ENCODE data around the gene ZNF335. TPM values are rescaled to one million over a fixed set of nuclear protein-coding genes. Genes with fewer than 3 reads are reported as not detected.

Gene ZNF335
- total RNA-seq, 4 donors from 2014 or later, result 10.5 to 22.5 (median 19.8) TPM

- TF ChIP-seq CTCF (IDR thresholded peaks at IDR 0.05), result no peak
- TF ChIP-seq POLR2A (IDR thresholded peaks at IDR 0.05), result no peak
- Histone ChIP-seq H3K27ac (no peak overlapping the region), H3K4me1 (peaks cover 0 to 6% (median 0%) of the 10 kb centered on the region in 3 donors), H3K36me3 (no peaks in the 10 kb centered on the region), H3K9me3 (no peaks in the 10 kb centered on the region), H3K27me3 (peaks cover 0 to 44% (median 0%) of the 10 kb centered on the region in 4 donors), H3K4me3 (no peak overlapping the region)
- DNase-seq, result no peak
- 62% methylated on average over 6 to 7 of the region's 7 CpGs for WGBS, 2 donors
- intact Hi-C loops (cut with DNase I), result no loop called here
Observed at GRCh38 chr20:45985573-45985972, 13.6 kb upstream of the ZNF335 start.

- intact Hi-C loops (cut with DNase I), result no loop called here
- H3K4me1 ChIP-seq, result peaks cover 0 to 6% (median 0%) of the 10 kb centered on the region in 3 donors
- H3K27me3 ChIP-seq, result peaks cover 0 to 39% (median 0%) of the 10 kb centered on the region in 4 donors
- H3K4me3 ChIP-seq, result no peak overlapping the region
- H3K9me3 ChIP-seq, result no peaks in the 10 kb centered on the region
- WGBS, 2 donors, result 50 to 55% methylated on average over 7 of the region's 7 CpGs
- TF ChIP-seq POLR2A (IDR thresholded peaks at IDR 0.05) (no peak), CTCF (IDR thresholded peaks at IDR 0.05) (no peak)
- H3K27ac ChIP-seq, result no peak overlapping the region
- DNase-seq, result no peak
- no peaks in the 10 kb centered on the region for H3K36me3 ChIP-seq
Observed at GRCh38 chr20:45983279-45983743, 11.3 kb upstream of the ZNF335 start.

GRCh38 chr20:45981261-45981660 lies 9.3 kb upstream of the ZNF335 start:
- no peak for DNase-seq
- H3K4me3 ChIP-seq, result no peak overlapping the region
- TF ChIP-seq CTCF (IDR thresholded peaks at IDR 0.05) (no peak), POLR2A (IDR thresholded peaks at IDR 0.05) (no peak)
- intact Hi-C loops (cut with DNase I), result no loop called here
- no peaks in the 10 kb centered on the region for H3K36me3 ChIP-seq
- no peaks in the 10 kb centered on the region for H3K9me3 ChIP-seq
- H3K27ac ChIP-seq, result no peak overlapping the region
- H3K27me3 ChIP-seq, result peaks cover 0 to 27% (median 0%) of the 10 kb centered on the region in 4 donors
- 88 to 95% methylated on average over 5 to 6 of the region's 6 CpGs for WGBS, 2 donors
- H3K4me1 ChIP-seq, result no peaks in the 10 kb centered on the region

GRCh38 chr20:45976086-45976485 lies 4.1 kb upstream of the ZNF335 start:
- 68 to 80% methylated on average over 6 of the region's 6 CpGs for WGBS, 2 donors
- DNase-seq, result no peak

GRCh38 chr20:45975686-45976085 lies 3.7 kb upstream of the ZNF335 start:
- H3K4me1 ChIP-seq, result peaks cover 5 to 30% (median 8%) of the 10 kb centered on the region in 3 donors
- intact Hi-C loops (cut with DNase I), result no loop called here
- no peaks in the 10 kb centered on the region for H3K9me3 ChIP-seq
- H3K36me3 ChIP-seq, result no peaks in the 10 kb centered on the region
- no peak overlapping the region for H3K4me3 ChIP-seq
- WGBS, 2 donors, result 85 to 91% methylated on average over 6 to 11 of the region's 11 CpGs
- DNase-seq, result no peak
- no peak overlapping the region for H3K27ac ChIP-seq
- TF ChIP-seq CTCF (IDR thresholded peaks at IDR 0.05) (no peak), POLR2A (IDR thresholded peaks at IDR 0.05) (no peak)
- peaks cover 0 to under 1% (median 0%) of the 10 kb centered on the region in 4 donors for H3K27me3 ChIP-seq

More at GRCh38 chr20:45976086-45976485, 4.1 kb upstream of the ZNF335 start:
- Histone ChIP-seq H3K27me3 (peaks cover 0 to 5% (median 0%) of the 10 kb centered on the region in 4 donors), H3K4me1 (peaks cover under 1 to 26% (median 8%) of the 10 kb centered on the region in 3 donors), H3K36me3 (no peaks in the 10 kb centered on the region), H3K9me3 (no peaks in the 10 kb centered on the region), H3K4me3 (no peak overlapping the region), H3K27ac (no peak overlapping the region)
- no peak for TF ChIP-seq POLR2A (IDR thresholded peaks at IDR 0.05)
- TF ChIP-seq CTCF (IDR thresholded peaks at IDR 0.05), result no peak
- intact Hi-C loops (cut with DNase I), result no loop called here
